Gastrocnemius medialis (tissue), 4 donors: ENCODE measurements around the gene PHC1. TPM values are rescaled to one million over a fixed set of nuclear protein-coding genes. Genes with fewer than 3 reads are reported as not detected.
"Not testable (repeated sequence)": the region's sequence is repeated elsewhere in the genome, so short reads cannot be mapped to it uniquely, and the experiment has no call there.

Experiments used
- ATAC-seq, 2 donors: fragments of 150-250 bp; one replicate each; pipeline ENCODE4 v1.9.1; 2016
- DNase-seq, 2 donors: peaks; one replicate each; pipeline ENCODE4 v3.0.0-alpha.2; 2019
- H3K27ac ChIP-seq, 4 donors: fragments of 200-600 bp; sonication (generic); 1 replicate in 1 of 4; 2 replicates in 3 of 4; pipeline ENCODE4 v1.5.1; 2016 to 2018; ENCODE audit warnings: mild to moderate bottlenecking in 2 of 4, moderate library complexity in 1 of 4
- H3K27me3 ChIP-seq, 3 donors: fragments of 200-600 bp; sonication (generic) in 2 of 3; 1 replicate in 1 of 3; 2 replicates in 2 of 3; pipeline versions ENCODE4 v1.5.1 to v1.6.0; 2016 to 2019; ENCODE audit warnings: mild to moderate bottlenecking in 1 of 3, moderate library complexity in 1 of 3
- H3K36me3 ChIP-seq, 2 donors: fragments of 200-600 bp; sonication (generic) in 1 of 2; one replicate each; pipeline ENCODE4 v1.5.1; 2017 to 2018
- H3K4me1 ChIP-seq, 2 donors: fragments of 200-600 bp; sonication (generic) in 1 of 2; one replicate each; pipeline ENCODE4 v1.5.1; 2016 to 2017; ENCODE audit warnings: mild to moderate bottlenecking in 2 of 2
- H3K4me3 ChIP-seq, 4 donors: fragments of 200-600 bp; sonication (generic) in 3 of 4; 1 replicate in 1 of 4; 2 replicates in 3 of 4; pipeline ENCODE4 v1.5.1; 2016 to 2019; ENCODE audit warnings: mild to moderate bottlenecking in 2 of 4
- H3K9me3 ChIP-seq, 3 donors: fragments of 200-600 bp; sonication (generic) in 2 of 3; 1 replicate in 1 of 3; 2 replicates in 2 of 3; pipeline ENCODE4 v1.5.1; 2016 to 2019
- CTCF ChIP-seq, 5 experiments: fragments of 450-650 bp in 3 of 5; fragments of 200-600 bp in 2 of 5; sonication (generic) in 2 of 5; IDR thresholded peaks in 4 of 5; conservative IDR thresholded peaks in 1 of 5; 1 replicate in 4 of 5; 2 replicates in 1 of 5; pipeline ENCODE4 v1.5.1; 2016 to 2019; ENCODE audit warnings: antibody characterized with exemption in 5 of 5, mild to moderate bottlenecking in 3 of 5, moderate library complexity in 3 of 5
- POLR2A ChIP-seq, 2 donors: fragments of 450-650 bp; IDR thresholded peaks; one replicate each; pipeline ENCODE4 v1.6.1; 2017; ENCODE audit warnings: antibody characterized with exemption in 2 of 2, mild to moderate bottlenecking in 2 of 2, moderate library complexity in 2 of 2
- in situ Hi-C, 4 donors: fragments of 200-750 bp; cut with MboI; loops; one replicate each; pipeline versions ENCODE4 v1.15.0 to v1.8.0; 2017; ENCODE audit warnings: low sequenced_read_pairs in 4 of 4
- intact Hi-C: fragments of 100-400 bp; cut with DNase I; formaldehyde crosslinking; loops from one replicate; pipeline ENCODE4 v1.15.1; 2023; ENCODE audit warnings: low total_unique reads
- total RNA-seq, 4 donors: library from RNA; depleted of rRNA; stranded (reverse); fragments of >200 nt; gene quantifications; one replicate each; pipeline versions ENCODE4 v1.1.0 to v1.2.3, GENCODE V29; 2016

Gene PHC1
- total RNA-seq, 4 donors from 2014 or later: 21.9 to 33.5 (median 30.1) TPM

GRCh38 chr12:8894986-8895385 is 19.3 kb upstream of the PHC1 start:
- Histone ChIP-seq H3K27me3 (no peaks in the 10 kb centered on the region), H3K36me3 (no peaks in the 10 kb centered on the region), H3K4me1 (peaks cover 0 to 3% of the 10 kb centered on the region in 2 donors), H3K9me3 (no peaks in the 10 kb centered on the region), H3K4me3 (no peak overlapping the region), H3K27ac (no peak overlapping the region)
- in situ Hi-C loops (loop anchor here in 1 of 4 donors (10.0 kb wide), 1 partner anchor 210 kb away; no protein-coding TSS in a partner anchor), intact Hi-C loops (no loop called here)
- TF ChIP-seq POLR2A (IDR thresholded peaks at IDR 0.05) (no peak), CTCF (IDR thresholded peaks at IDR 0.05 in 4 of 5, conservative IDR thresholded peaks at IDR 0.05 in 1 of 5) (no peak)
- DNase-seq: no peak
- ATAC-seq: no peak

- H3K36me3 ChIP-seq: no peaks in the 10 kb centered on the region
- no peaks in the 10 kb centered on the region for H3K4me1 ChIP-seq
- ATAC-seq: no peak
Observed at GRCh38 chr12:8897081-8897480, 17.2 kb upstream of the PHC1 start.

GRCh38 chr12:8899830-8900229 is 14.5 kb upstream of the PHC1 start:
- no peak overlapping the region for H3K27ac ChIP-seq
- no peaks in the 10 kb centered on the region for H3K36me3 ChIP-seq
- H3K27me3 ChIP-seq: no peaks in the 10 kb centered on the region
- no peak for DNase-seq
- ATAC-seq: no peak
- H3K4me3 ChIP-seq: no peak overlapping the region
- no peak for TF ChIP-seq POLR2A (IDR thresholded peaks at IDR 0.05)
- no peak for TF ChIP-seq CTCF (IDR thresholded peaks at IDR 0.05 in 4 of 5, conservative IDR thresholded peaks at IDR 0.05 in 1 of 5)
- in situ Hi-C loops (loop anchor here in 1 of 4 donors (10.0 kb wide), 1 partner anchor 215 kb away; no protein-coding TSS in a partner anchor), intact Hi-C loops (no loop called here)
- H3K4me1 ChIP-seq: no peaks in the 10 kb centered on the region
- no peaks in the 10 kb centered on the region for H3K9me3 ChIP-seq

More at GRCh38 chr12:8897081-8897480, 17.2 kb upstream of the PHC1 start:
- DNase-seq: no peak
- no peak for TF ChIP-seq POLR2A (IDR thresholded peaks at IDR 0.05)
- no peak for TF ChIP-seq CTCF (IDR thresholded peaks at IDR 0.05 in 4 of 5, conservative IDR thresholded peaks at IDR 0.05 in 1 of 5)
- H3K9me3 ChIP-seq: no peaks in the 10 kb centered on the region
- intact Hi-C loops: no loop called here
- no peak overlapping the region for H3K4me3 ChIP-seq
- no peak overlapping the region for H3K27ac ChIP-seq
- in situ Hi-C loops: loop anchor here in 1 of 4 donors (10.0 kb wide), 1 partner anchor 212 kb away; no protein-coding TSS in a partner anchor
- H3K27me3 ChIP-seq: no peaks in the 10 kb centered on the region

- H3K4me3 ChIP-seq, H3K9me3 ChIP-seq, intact Hi-C loops, H3K36me3 ChIP-seq, in situ Hi-C loops, H3K27ac ChIP-seq, ATAC-seq, H3K4me1 ChIP-seq, DNase-seq, H3K27me3 ChIP-seq: not testable (repeated sequence)
Observed at GRCh38 chr12:8902703-8903102, 11.6 kb upstream of the PHC1 start.

- intact Hi-C loops (no loop called here), in situ Hi-C loops (no loop called here)
- Histone ChIP-seq H3K9me3 (no peaks in the 10 kb centered on the region), H3K36me3 (no peaks in the 10 kb centered on the region), H3K4me1 (no peaks in the 10 kb centered on the region), H3K27ac (no peak overlapping the region), H3K27me3 (no peaks in the 10 kb centered on the region), H3K4me3 (no peak overlapping the region)
- ATAC-seq: no peak
- TF ChIP-seq CTCF (IDR thresholded peaks at IDR 0.05 in 4 of 5, conservative IDR thresholded peaks at IDR 0.05 in 1 of 5) (no peak), POLR2A (IDR thresholded peaks at IDR 0.05) (no peak)
- no peak for DNase-seq
Observed at GRCh38 chr12:8903646-8904045, 10.7 kb upstream of the PHC1 start.
